ENCODE results near the gene NPHP4.

The NPHP4 gene

DNA sequence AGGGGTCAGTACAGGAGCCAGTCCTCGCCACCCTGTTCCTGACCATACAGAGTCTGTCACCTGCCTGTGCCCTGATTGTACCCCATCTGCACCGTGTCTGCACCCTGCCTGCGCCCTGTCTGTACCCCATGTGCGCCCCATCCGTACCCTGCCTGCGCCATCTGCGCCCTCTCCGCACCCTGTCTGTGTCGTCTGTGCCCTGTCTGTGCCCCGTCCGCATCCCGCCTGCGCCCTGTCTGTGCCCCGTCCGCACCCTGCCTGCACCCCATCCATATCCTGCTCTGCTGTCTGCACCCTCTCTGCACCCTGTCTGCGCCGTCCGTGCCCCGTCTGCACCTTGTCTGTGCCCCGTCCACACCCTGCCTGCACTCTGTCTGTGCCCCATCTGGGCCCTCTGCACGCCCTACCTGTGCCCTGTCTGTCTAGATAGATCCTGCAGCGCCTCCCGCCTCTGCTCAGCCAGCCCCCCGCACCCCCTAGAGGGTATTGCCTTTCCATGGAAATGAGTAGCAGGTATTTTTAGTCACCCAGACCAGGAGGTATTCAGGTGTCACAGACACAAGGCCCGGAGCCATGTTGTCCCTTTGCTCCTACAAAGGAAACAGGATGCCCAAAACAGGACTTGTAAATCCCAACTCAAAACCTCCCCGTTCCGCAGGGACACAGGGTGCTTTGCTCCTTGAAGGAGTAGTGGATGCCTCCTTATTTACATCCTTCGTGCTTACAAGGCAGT, 7.7 kb upstream of the NPHP4 start:
- no peak overlapping the region for H3K4me3 ChIP-seq (ENCODE audit: low read depth, low read length)
- no peak for TF ChIP-seq CTCF (IDR thresholded peaks at IDR 0.05; ENCODE audit: control insufficient read depth, extremely low read depth, insufficient read depth)
- no peak for DNase-seq (ENCODE audit: low read depth)

GRCh38 chr1:5998906-5999301, 6.7 kb upstream of the NPHP4 start:
- no peak for DNase-seq (ENCODE audit: low read depth)
- TF ChIP-seq CTCF (IDR thresholded peaks at IDR 0.05; ENCODE audit: control insufficient read depth, extremely low read depth, insufficient read depth) = no peak
- H3K4me3 ChIP-seq (ENCODE audit: low read depth, low read length) = no peak overlapping the region

- DNase-seq (ENCODE audit: low read depth) = no peak
- no peak overlapping the region for H3K4me3 ChIP-seq (ENCODE audit: low read depth, low read length)
- no peak for TF ChIP-seq CTCF (IDR thresholded peaks at IDR 0.05; ENCODE audit: control insufficient read depth, extremely low read depth, insufficient read depth)
Observed at GRCh38 chr1:5998051-5998905, 6.1 kb upstream of the NPHP4 start.

DNA sequence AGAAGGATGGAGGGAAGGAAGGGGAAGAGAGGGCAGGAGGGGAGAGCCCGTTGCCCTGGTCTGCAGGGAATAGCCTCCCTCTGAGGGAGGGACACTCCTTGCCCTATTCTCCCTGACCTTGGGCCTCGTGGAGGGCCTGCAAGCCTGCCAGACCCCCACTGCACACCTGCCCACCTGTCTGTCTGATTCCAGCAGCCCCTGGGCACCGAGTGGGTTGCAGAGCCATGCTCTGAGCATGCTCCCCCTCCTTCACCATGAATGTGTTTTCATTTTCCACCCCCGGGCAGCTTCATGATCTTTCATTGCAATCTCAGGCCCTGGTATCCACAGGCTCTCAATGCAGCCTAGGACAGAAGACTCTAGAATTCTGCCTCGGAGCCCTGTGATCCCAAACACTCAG, 5.1 kb upstream of the NPHP4 start:
- no peak for DNase-seq (ENCODE audit: low read depth)
- TF ChIP-seq CTCF (IDR thresholded peaks at IDR 0.05; ENCODE audit: control insufficient read depth, extremely low read depth, insufficient read depth) = no peak
- H3K4me3 ChIP-seq (ENCODE audit: low read depth, low read length) = no peak overlapping the region

DNA sequence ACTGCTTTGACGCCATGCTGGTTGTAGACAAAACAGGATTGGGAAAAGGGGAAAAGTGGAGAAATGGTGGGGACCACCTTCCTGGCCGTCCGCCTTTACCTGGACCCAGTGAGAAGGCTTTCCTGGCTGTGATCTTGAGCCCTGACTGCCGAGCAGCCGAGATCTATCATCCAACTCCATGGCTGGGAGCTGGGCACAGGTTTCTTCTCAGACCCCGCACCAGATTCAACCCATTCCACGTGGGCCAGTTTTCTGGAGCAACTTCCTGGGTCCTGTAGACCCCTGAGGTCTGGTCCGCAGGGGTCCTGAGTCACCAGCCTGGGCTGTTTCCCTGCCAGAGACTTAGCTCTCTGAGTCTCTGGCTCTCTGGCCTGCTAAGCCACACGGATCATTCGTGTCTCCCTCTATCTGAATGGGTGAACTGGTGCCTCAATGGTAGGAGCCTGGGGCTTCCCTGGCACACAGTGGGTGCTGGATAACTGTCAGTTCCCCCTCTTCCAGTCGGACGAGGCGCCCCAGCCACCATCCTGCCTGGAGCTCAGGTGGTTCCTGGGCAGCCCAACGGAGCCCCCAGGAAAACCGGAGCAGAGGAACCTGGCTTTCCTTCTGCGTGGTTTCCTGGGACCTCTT, 4.5 kb upstream of the NPHP4 start:
- TF ChIP-seq CTCF (IDR thresholded peaks at IDR 0.05; ENCODE audit: control insufficient read depth, extremely low read depth, insufficient read depth) = no peak
- DNase-seq (ENCODE audit: low read depth) = no peak
- no peak overlapping the region for H3K4me3 ChIP-seq (ENCODE audit: low read depth, low read length)

- no peak for DNase-seq (ENCODE audit: low read depth)
- no peak for TF ChIP-seq CTCF (IDR thresholded peaks at IDR 0.05; ENCODE audit: control insufficient read depth, extremely low read depth, insufficient read depth)
- no peak overlapping the region for H3K4me3 ChIP-seq (ENCODE audit: low read depth, low read length)
Observed at GRCh38 chr1:5995871-5996630, 3.8 kb upstream of the NPHP4 start.
